Medulla oblongata (tissue), 1 donor: Measurements from ENCODE around the gene SULT4A1.
"Not testable (repeated sequence)": the region's sequence is repeated elsewhere in the genome, so short reads cannot be mapped to it uniquely, and the experiment has no call there.

Experiments
- DNase-seq: peaks from one replicate; pipeline ENCODE4 v3.0.0-alpha.2; 2015; ENCODE audit errors: extremely low spot score

Gene SULT4A1

DNA sequence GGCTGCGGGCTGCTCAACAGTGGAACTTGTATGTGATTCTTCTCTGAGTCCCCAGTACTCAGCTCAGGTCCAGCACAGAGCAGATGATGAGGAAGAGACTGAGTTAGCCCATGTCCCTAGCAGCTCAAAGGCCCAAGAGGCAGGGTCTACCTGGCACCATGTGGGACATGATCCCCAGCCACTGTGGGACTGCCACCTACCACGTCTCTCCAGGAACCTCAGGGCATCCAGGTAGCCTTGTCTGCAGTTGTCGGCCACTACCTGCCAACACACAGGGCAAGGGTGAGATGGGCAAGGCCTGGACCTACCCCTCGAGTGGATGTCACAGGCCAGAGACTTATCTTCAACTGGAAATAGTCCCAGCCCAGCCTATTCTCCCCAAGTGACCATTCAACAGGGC is 25.1 kb upstream of the SULT4A1 start:
- DNase-seq, result no peak

- DNase-seq, result no peak
Measured at GRCh38 chr22:43886231-43886630, 23.9 kb upstream of the SULT4A1 start.

DNA sequence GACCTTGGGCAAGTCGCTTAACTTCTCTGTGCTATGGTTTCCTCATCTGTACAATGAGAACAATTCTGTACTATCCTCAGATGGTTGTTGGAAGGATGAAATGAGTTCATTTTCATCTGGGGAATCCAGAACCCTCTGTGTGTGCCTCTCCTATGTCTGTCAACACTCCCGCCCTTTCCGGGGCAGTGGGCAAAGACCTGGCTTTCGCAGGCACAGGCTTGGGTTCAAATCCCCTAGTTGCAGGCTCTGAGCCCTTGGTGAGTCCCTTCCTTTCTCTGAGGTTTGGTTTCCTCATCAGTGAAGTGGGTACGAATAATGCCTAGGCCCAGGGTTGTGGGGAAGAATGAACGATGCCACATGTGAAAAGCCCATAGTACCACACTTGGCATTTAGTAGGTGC is 23.5 kb upstream of the SULT4A1 start:
- no peak for DNase-seq

GRCh38 chr22:43885319-43885671 is 23.0 kb upstream of the SULT4A1 start:
- DNase-seq, result no peak

GRCh38 chr22:43884600-43885318 is 22.4 kb upstream of the SULT4A1 start:
- DNase-seq, result peak; percentile 11

DNA sequence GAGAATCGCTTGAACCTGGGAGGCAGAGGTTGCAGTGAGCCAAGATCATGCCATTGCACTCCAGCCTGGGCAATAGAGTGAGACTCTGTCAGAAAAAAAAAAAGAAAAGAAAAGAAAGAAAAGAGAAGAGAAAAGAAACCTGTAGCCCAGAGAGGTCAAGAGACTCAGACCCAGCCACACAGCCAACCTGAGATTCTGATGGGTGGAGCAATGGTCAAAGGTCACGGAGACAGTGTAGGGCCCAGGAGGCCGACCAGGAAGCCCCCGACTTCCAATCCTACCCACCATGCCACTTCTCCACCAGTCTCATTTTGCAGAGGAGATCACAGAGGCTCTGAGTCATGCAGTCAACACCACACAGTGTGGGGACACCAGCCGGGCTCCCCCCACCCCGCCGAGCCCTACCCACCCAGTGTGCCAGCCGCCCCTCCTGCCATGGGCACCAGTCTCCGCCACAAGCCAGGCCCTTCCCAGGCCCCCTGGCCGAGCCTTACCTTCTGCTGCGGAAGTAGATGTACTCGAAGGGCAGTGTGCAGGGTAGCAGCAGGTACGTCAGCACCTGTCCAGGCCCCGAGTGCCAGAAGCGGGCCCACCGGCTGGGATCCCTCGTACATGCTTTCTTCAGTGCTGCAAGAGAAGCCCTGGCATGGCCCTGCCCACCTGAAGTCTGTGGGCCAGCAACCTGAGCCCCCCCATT is 21.6 kb upstream of the SULT4A1 start:
- DNase-seq, result no peak

DNA sequence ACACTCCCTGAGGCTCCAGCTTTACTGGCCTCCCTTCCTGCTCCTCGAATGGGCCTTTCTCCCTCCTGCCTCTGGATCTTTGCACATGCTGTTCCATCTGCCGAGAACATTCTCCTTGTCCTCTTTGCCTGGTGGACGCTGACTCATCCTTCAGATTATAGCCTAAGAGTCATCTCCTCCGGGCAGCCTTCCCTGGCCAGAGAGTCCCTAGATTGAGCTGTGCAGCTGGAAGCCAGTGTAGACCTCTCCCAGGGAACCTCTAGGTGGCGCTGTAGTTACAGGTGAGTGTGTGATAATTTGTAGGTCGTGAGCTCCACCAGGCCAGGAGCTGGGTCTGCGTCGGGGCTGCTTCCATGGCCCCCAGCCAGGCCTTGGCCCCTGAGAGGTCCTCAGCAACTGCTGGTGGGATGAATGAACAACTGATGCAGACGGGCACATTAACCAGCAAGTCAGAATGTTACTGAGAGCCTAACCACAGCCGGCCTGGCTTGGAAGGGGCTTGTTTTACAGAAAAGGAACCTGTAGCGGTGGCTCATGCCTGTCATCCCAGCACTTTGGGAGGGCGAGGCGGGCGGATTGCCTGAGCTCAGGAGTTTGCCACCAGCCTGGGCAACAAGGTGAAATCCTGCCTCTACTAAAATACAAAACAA is 20.8 kb upstream of the SULT4A1 start:
- peak; percentile 17 for DNase-seq

DNA sequence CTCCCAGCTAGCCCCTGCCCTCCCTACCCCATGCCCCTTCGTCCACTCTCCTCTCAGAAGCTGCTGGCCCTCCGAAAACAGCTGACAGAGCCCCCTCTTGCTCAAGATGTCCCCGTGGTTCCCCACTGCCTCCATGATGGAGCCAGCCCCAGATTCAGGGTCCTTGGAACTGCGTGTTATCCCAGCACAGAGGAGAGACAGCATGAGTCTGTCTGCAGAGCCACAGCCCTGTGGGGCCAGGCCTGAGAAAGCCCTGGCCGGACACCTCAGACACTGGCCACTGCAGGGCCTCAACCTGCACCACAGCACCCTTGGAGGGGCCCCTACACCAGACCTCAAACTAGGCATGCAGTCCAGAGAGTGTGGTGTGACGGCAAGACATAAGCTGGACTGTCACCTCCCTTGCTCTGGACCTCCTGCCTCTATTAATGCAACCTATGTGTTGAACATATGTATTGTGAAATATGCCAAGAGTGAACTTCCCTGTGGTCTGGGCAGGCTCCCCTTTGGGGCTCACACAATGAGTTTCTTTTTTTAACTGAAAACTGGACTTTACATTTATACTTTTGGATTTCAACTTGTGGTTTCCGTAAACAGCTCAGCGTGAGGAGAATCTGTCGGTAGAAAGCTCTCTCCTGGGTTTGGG is 19.9 kb upstream of the SULT4A1 start:
- DNase-seq, result no peak

DNA sequence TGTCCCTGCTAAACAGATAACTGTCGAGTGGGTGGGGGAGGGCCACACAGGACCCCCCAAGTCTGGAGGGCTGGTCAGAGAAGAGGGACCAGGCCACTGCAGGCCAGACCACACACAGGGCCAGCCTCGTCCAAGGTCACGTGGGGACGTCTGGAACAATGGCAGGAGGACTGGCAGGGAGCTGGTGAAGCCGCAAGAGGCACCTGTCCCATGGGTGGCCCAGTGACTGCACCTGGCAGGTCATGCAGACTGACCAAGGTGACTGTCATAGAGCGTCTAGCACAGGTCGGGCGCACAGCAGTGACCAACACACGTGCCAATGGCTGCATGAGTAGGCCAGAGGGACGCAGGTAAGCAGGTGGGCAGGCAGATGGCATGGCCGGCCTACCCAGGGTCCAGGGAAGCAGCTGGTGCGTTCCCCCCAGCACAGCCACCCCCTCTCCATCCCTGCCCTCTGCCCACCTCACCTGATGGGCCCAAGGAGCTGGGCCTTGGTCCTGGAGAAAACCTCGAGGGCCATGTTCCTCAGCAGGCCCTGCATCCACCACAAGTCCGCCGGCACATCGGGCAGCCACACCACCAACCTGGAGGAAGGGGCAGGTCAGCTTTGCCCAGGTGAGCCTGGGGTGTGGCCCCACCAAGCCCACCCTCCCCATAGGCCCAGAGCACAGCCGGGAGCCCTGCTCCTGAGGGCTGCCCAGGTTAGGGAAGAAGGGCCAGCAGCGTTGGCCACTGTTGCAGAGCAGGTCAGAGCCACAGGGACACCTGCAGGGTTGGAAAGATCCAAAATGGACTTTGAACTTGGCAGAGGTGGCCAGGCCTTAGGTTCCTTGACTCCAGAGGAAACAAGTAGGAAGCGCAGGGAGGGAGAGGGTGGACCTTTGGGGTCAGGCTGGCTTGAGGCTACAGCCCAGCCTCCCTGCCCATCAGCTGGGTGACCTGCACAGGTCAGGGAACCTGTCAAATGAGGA is 19.1 kb upstream of the SULT4A1 start:
- DNase-seq, result no peak

DNA sequence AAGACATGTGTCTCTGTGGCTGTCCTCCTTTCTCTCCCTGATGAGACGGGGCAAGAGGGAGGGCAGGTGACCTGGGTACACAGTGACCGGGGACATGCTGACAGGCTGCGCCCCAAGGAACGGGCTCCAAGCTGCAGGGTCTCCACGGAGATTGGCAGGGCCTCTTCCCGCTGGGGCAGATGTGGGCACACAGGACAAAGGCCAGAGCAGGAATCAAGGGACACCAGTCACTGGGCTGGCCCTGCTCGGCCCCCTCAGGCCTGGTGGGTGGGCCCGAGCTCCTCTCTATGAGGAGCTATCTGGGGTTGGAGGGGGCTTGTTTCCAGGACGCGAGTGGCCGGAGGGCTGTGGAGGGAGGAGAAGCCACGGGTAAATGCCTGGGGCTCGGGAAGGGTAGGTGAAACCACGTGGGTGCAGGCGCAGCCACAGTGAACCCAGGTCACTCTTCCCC is 18.3 kb upstream of the SULT4A1 start:
- DNase-seq, result no peak

- DNase-seq, result no peak
Measured at GRCh38 chr22:43879901-43880540, 17.7 kb upstream of the SULT4A1 start.

GRCh38 chr22:43878831-43879550 is 16.7 kb upstream of the SULT4A1 start:
- no peak for DNase-seq

DNA sequence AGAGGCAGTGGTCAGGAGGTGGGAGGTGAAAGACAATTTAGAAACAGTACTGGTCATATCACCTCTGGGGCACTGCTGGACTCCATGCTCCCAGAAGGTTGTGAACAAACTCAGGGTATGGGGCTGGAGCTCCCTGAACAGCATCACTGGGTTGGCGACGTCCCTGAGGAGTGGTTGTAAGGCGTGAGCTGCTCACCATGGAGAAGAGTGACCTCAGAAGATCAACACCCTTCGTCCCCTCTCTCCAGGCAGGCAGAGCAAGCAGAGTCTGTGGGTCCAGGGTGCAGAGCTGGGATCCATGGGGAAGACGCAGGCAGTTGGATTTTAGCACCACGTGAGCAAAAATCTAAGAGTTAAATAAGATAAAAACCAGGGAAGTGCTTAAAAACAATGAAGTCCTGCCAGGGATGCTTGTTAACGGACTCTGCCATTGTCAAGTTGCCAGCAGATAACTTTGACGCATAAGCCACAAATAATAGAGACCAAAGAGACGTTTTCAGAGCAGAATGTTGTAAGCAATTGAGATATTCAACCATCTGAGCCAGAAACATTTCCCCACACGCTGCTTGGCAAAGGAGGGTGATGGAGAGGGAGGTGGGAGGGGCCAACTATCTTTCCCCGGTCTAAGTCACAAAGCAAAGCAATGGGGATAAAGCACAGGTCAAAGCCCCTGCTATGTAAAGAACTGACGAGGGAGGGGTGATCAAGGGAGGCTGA is 15.9 kb upstream of the SULT4A1 start:
- DNase-seq, result no peak

- no peak for DNase-seq
Measured at GRCh38 chr22:43876866-43877509, 14.7 kb upstream of the SULT4A1 start.

GRCh38 chr22:43869799-43870198 is 7.5 kb upstream of the SULT4A1 start:
- DNase-seq, result no peak

DNA sequence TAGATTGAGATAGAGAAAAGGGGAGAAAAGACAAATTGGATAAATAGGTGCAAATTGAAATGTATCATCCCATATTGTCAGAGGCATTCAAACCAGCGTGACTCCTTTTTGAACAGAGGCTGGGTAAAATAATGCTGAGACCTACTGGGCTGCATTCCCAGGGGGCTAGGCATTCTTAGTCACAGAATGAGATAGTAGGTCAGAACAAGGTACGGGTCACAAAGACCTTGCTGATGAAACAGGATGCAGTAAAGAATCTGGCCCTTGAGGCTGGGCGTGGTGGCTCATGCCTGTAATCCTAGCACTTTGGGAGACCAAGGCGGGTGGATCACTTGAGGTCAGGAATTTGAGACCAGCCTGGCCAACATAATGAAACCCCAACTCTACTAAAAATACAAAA is 6.7 kb upstream of the SULT4A1 start:
- DNase-seq, result not testable (repeated sequence)

DNA sequence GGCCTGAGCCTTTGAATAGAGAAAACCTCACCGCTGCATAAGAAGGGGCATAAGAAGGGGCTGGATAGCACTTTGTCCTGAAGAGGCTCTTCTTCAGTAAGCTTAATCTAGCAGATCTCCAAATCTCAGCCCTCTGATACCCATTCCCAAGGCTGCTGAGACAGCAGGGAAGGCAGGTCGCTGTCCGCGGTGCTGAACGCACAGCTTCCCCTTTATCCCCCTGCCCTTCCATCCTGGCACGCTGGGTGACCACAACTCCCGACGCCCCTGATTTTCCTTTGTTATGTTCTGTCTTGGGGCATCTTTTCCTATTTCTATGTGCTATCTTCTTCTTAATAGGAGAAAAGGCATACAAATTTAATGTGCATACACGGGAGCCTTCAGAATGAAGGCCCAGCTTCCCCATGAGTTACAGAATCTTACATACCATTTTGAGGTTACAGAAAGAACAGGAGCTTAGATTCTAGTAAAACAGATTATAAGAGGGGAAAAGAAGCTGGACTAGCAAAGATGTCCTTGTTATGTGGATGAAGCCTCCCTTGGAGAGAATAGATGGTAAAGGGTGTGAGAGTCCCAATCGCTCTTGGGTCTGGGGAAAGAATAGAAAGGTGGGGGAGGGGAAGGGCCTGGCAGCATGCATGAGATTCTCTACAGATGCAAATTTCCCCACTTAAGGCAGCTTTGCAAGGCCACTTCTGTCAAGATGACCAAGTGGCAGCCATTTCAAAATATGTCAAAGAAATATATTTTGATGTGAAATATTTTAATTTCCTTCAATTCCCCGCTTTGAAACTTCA is 5.7 kb upstream of the SULT4A1 start:
- peak; percentile 47 for DNase-seq

GRCh38 chr22:43862882-43863202 is 529 bp upstream of the SULT4A1 start:
- no peak for DNase-seq
